Activated CD4-positive, alpha-beta T cell treated with anti-CD3 and anti-CD28 coated beads, Interleukin-2, amount 50 U/mL, for 16 hours (primary cell): ENCODE results near the gene STPG4.
"Not testable (repeated sequence)": the region's sequence is repeated elsewhere in the genome, so short reads cannot be mapped to it uniquely, and the experiment has no call there.

ENCODE experiments used
- DNase-seq: peaks from one replicate; pipeline ENCODE4 v3.0.0-alpha.2; 2020

STPG4 gene

GRCh38 chr2:47172922-47173695, 18.0 kb upstream of the STPG4 start:
- no peak for DNase-seq

- DNase-seq = no peak
Observed at GRCh38 chr2:47172156-47172921, 17.2 kb upstream of the STPG4 start.

- no peak for DNase-seq
Observed at GRCh38 chr2:47169784-47170183, 14.7 kb upstream of the STPG4 start.

GRCh38 chr2:47168895-47169294, 13.8 kb upstream of the STPG4 start:
- not testable (repeated sequence) for DNase-seq

- no peak for DNase-seq
Observed at GRCh38 chr2:47167149-47167548, 12.0 kb upstream of the STPG4 start.

GRCh38 chr2:47165001-47165555, 10.0 kb upstream of the STPG4 start:
- no peak for DNase-seq

- no peak for DNase-seq
Observed at GRCh38 chr2:47162780-47163179, 7.7 kb upstream of the STPG4 start.

GRCh38 chr2:47161475-47161874, 6.4 kb upstream of the STPG4 start:
- DNase-seq = no peak

- no peak for DNase-seq
Observed at GRCh38 chr2:47160660-47161059, 5.6 kb upstream of the STPG4 start.

GRCh38 chr2:47160211-47160610, 5.1 kb upstream of the STPG4 start:
- DNase-seq = no peak

GRCh38 chr2:47159627-47160026, 4.5 kb upstream of the STPG4 start:
- no peak for DNase-seq

GRCh38 chr2:47158576-47158975, 3.5 kb upstream of the STPG4 start:
- DNase-seq = no peak

GRCh38 chr2:47152803-47153202, 2.3 kb downstream of the STPG4 start:
- no peak for DNase-seq

GRCh38 chr2:47150175-47150574, 4.9 kb downstream of the STPG4 start:
- DNase-seq = no peak

- DNase-seq = no peak
Observed at GRCh38 chr2:47147021-47147420, 8.1 kb downstream of the STPG4 start.

GRCh38 chr2:47145466-47145865, 9.6 kb downstream of the STPG4 start:
- no peak for DNase-seq

- DNase-seq = no peak
Observed at GRCh38 chr2:47141520-47141919, 13.6 kb downstream of the STPG4 start.

- no peak for DNase-seq
Observed at GRCh38 chr2:47134386-47135090, 20.6 kb downstream of the STPG4 start.

GRCh38 chr2:47133046-47133445, 22.1 kb downstream of the STPG4 start:
- no peak for DNase-seq

GRCh38 chr2:47129191-47129706, 25.9 kb downstream of the STPG4 start:
- no peak for DNase-seq

- DNase-seq = no peak
Observed at GRCh38 chr2:47128705-47129104, 26.4 kb downstream of the STPG4 start.

- no peak for DNase-seq
Observed at GRCh38 chr2:47127862-47128543, 27.1 kb downstream of the STPG4 start.

GRCh38 chr2:47126783-47127182, 28.3 kb downstream of the STPG4 start:
- DNase-seq = no peak
